ENCODE measurements around the gene MED9.

Gene MED9

DNA sequence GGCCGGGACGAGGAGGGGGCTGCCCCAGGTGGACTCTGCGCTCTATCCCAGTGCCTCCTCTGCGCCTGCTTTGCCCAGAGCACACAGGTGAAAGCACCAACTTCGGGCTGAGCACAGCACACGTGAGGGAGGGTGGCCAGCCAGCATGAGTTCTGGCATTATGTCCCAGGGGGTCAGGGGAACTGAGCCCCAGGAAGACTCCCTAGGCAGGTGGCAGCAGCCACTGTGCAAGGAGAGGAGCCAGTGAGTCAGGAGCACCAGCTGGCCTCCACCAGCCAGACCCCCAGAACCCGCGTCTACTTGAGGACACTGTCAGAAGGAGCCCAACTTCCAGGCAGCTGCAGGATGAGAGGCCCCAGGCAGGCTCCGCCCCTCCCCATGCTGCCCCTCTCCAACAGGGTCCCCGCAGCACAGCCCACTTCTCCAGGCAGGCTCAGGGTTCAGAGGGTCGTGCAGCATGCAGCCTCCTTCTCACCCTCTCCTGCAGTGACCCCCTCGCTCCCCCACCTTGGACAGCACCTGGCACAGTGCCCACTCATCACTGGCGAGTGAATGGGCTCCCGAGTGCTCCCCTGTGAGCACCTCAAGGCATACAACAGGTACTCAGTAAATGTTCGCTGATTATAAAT, 63.6 kb downstream of the MED9 start:
- no peak for DNase-seq

DNA sequence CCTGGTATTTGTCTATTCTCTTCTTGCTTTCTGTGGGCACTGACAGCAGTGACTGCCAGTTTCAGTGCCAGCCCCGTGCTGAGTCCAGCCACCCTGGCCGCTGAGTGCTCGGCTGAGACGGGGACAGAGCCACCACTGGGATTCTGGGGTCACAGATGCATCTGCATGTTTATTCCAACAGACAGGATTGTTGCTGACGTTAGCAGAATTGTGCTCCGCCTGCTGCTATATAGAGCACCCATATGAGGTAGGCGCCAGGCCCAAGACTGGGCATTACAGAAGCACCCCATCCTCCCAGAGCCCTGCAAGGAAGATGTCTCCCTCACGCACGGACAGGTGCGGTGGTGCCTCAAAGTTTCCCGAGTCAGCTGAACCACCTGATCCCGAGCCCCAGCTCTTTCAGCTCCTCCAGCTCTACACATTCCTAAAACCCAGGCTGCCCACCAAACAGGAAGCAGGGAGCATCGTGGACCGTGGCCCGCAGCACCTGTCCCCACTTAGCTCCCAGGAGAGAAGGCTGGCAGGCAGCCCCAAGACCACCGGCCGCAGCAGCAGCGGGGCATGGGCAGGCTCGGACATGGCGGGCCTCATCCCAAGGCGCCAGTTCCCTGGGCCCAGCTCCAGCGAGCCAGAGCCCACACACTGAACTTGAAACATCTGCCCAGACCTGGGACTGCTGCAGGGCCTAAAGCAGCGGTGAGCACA, 64.3 kb downstream of the MED9 start:
- in situ Hi-C loops (cut with HindIII; ENCODE audit: low pct_ligation_motif_present, low pct_unique_long_range_greater_than_20kb, low sequenced_read_pairs), result no loop called here
- no peak for DNase-seq

More for the DNA sequence above, 63.6 kb downstream of the MED9 start:
- in situ Hi-C loops (cut with HindIII; ENCODE audit: low pct_ligation_motif_present, low pct_unique_long_range_greater_than_20kb, low sequenced_read_pairs), result no loop called here

DNA sequence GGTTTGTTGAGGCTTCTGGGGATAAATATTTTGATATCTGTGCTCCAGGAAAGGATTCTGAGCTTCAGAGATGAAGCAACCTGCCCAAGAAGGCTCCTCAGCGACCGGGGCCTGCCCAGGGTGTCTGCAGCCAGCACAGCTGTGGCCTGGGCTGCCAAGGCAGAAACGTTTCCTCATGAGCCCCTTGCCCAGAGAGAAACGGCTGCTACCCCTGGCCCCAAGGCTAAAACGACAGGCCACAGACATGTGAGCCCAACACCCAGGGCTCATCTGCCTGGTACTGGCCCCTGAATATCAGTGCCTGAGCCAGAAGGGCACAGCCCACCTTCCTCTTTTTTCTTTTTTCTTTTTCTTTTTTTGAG, 64.8 kb downstream of the MED9 start:
- in situ Hi-C loops (cut with HindIII; ENCODE audit: low pct_ligation_motif_present, low pct_unique_long_range_greater_than_20kb, low sequenced_read_pairs), result no loop called here
- no peak for DNase-seq
